Melanocyte of skin (primary cell): ENCODE measurements around the gene EXT2. TPM values are rescaled to one million over a fixed set of nuclear protein-coding genes. Genes with fewer than 3 reads are reported as not detected.

Source experiments
- total RNA-seq, 2 donors: library from RNA; depleted of rRNA; stranded (reverse); fragments of >200 nt; gene quantifications; 2 replicates each; pipeline ENCODE4 v1.2.3, GENCODE V29; 2012

EXT2 gene
- total RNA-seq, result 10 to 100 TPM; 84.3 to 95.9 TPM

DNA sequence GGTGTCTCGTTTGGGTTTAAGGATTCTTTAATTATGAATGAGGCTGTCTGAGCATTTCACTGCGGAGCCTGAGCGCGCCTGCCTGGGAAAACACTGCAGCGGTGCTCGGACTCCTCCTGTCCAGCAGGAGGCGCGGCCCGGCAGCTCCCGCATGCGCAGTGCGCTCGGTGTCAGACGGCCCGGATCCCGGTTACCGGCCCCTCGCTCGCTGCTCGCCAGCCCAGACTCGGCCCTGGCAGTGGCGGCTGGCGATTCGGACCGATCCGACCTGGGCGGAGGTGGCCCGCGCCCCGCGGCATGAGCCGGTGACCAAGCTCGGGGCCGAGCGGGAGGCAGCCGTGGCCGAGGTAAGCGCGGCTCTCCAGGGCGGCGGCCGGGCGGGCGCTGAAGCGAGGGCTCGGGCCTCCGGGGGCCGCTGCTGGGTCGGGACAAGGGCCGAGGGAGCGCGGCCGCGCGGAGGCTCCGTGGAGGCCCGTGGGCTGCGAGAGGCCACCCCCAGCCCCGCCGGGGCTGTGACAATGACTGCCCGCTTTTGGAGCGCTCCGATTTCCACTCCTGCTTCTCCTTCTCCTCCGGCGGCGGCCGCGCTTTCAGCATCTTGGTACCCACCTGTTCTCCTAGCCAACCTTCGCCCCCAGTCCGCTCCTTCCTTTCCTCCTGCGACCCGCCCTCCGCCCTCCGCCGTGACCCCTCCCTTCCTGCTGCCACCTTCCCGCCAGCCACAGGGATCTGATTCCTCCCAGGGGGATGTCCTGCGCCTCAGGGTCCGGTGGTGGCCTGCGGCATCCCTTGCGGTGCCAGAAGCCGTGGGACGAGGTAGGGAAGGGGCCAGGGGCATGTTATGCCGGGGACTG is at the start of gene EXT2:
TSS of gene EXT2 (plus strand) at position 173 of the 854 bp plus-strand sequence. CDS start 12,035 bp downstream, outside the sequence.

DNA sequence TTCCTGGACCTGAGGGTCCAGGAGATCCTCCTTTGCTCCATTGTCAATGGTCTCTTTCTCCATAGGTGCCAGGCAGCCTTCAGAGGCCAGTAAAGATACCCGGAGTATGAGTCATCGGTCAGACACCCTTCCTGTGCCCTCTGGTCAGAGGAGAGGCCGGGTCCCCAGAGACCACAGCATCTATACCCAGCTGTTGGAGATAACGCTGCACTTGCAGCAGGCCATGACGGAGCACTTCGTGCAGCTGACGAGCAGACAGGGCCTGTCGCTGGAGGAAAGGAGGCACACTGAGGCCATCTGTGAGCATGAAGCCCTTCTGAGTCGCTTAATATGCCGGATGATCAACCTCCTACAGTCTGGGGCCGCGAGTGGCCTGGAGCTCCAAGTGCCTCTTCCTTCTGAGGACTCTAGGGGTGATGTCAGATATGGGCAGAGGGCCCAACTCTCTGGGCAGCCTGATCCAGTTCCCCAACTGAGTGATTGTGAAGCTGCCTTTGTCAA is 47.5 kb upstream of the EXT2 start, which contains the start of gene ACCSL:
TSS of gene ACCSL (plus strand) at position 51 of the 501 bp plus-strand sequence. CDS start at position 107, 56 bp downstream.

DNA sequence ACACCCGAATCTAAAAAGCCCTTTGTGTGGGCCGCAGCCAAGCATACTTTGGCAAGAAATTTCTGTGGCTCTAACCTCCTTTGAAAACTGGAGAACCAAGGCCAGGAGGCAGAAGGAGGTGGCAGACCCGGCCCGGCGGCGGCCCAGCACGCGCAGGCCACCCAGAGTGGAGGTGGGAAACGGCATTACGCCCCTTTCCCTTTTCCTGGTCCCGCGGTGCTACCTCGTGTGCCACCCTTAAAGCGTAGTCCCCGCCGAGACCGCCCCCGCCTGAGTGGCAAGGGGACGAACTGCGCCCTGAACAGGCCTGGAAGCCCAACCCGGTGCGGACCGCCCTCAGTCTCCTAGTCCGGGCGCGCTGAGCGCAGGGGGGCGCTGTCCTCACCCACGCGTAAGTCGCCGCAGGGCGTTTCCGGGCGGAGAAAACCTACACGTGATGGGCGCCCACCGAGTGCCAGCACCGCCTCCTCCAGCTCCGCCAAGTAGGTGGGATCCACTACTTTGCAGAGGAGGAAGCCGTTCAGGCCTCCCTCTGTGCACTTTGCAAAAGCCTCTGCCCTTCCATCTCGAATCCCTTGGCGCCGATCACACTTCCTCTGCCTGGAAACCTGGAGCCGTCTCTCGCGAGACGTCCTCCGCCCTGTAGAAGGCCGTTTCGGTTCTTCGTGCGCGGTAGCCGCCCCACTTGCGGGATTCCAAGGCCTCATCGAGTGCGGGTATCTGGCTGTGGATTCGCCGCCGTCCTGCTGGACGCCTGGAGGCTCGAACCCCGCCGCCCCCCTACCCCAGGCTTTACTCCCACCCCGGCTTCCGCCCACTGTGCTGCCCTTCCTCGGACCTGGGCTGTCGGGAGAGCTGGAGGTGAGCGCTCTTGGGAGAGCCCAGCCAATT is 29.4 kb upstream of the EXT2 start, which contains the start of gene ACCS:
TSS of gene ACCS (plus strand) at position 430 of the 891 bp plus-strand sequence. CDS start 1,358 bp downstream, outside the sequence.

Other genes starting within 250 kb of the EXT2 start
- 10 to 100 TPM; 52.0 to 58.2 TPM for gene ALKBH3, start 214.8 kb upstream of the EXT2 start, total RNA-seq
- 10 to 100 TPM; 37.3 to 50.2 TPM for gene C11orf96, start 153.0 kb upstream of the EXT2 start, total RNA-seq
- under 1 TPM in 1 of 2 donors, not detected in 1; 0.69 TPM for gene ACCSL, start 47.7 kb upstream of the EXT2 start, total RNA-seq
- 10 to 100 TPM in 1 of 2 donors, 1 to 10 TPM in 1; 7.7 to 31.0 TPM for gene ACCS, start 29.4 kb upstream of the EXT2 start, total RNA-seq
- gene ALX4, start 214.5 kb downstream of the EXT2 start, total RNA-seq, result not detected